RWPE2 (cell line): ENCODE results near the gene SKP2.

Source experiments
- ATAC-seq: fragments of 200-7000 bp; cut with Tn5 transposase; 3 replicates; pipeline ENCODE4 v1.9.1; 2021; ENCODE audit warnings: low read depth
- DNase-seq: peaks from one replicate; pipeline ENCODE4 v3.0.0-alpha.2; 2020; ENCODE audit warnings: low spot score
- H3K27ac ChIP-seq: fragments of 450-650 bp; 2 replicates; pipeline ENCODE4 v1.5.1; 2017; ENCODE audit warnings: mild to moderate bottlenecking; ENCODE audit not compliant: poor library complexity, severe bottlenecking
- H3K27me3 ChIP-seq: fragments of 250-450 bp; sonication (Bioruptor Pico); 2 replicates; pipeline ENCODE4 v1.5.1; 2021; ENCODE audit warnings: mild to moderate bottlenecking, moderate library complexity; ENCODE audit not compliant: insufficient read depth, poor library complexity, severe bottlenecking
- H3K36me3 ChIP-seq: fragments of 250-450 bp; sonication (Bioruptor Pico); 2 replicates; pipeline ENCODE4 v1.5.1; 2020; ENCODE audit warnings: low read depth, mild to moderate bottlenecking, moderate library complexity
- H3K4me1 ChIP-seq: fragments of 250-450 bp; sonication (Bioruptor Pico); 2 replicates; pipeline ENCODE4 v1.5.1; 2021; ENCODE audit warnings: mild to moderate bottlenecking, moderate library complexity; ENCODE audit not compliant: insufficient read depth, poor library complexity, severe bottlenecking
- H3K4me3 ChIP-seq: fragments of 250-450 bp; sonication (Bioruptor Pico); 2 replicates; pipeline ENCODE4 v1.5.1; 2021; ENCODE audit warnings: mild to moderate bottlenecking, moderate library complexity; ENCODE audit not compliant: severe bottlenecking
- H3K9me3 ChIP-seq: fragments of 250-450 bp; sonication (Bioruptor Pico); 2 replicates; pipeline ENCODE4 v1.5.1; 2021; ENCODE audit warnings: mild to moderate bottlenecking, moderate library complexity; ENCODE audit not compliant: severe bottlenecking
- TF ChIP-seq, protein P1 (sequence below): fragments of 450-650 bp; IDR thresholded peaks from one replicate; pipeline ENCODE4 v1.5.1; 2017; ENCODE audit warnings: mild to moderate bottlenecking, moderate library complexity; ENCODE audit not compliant: poor library complexity, severe bottlenecking

SKP2 gene

GRCh38 chr5:36156121-36156601 is 4.2 kb downstream of the SKP2 start:
- DNase-seq: peak; percentile 82
- peak; percentile 61 for ATAC-seq
- Histone ChIP-seq H3K4me1 (peaks cover 33% of the 10 kb centered on the region), H3K4me3 (no peak overlapping the region), H3K9me3 (no peaks in the 10 kb centered on the region), H3K36me3 (peaks cover 78% of the 10 kb centered on the region), H3K27ac (peak overlapping the region; percentile 86), H3K27me3 (no peaks in the 10 kb centered on the region)
- TF ChIP-seq, protein P1, sequence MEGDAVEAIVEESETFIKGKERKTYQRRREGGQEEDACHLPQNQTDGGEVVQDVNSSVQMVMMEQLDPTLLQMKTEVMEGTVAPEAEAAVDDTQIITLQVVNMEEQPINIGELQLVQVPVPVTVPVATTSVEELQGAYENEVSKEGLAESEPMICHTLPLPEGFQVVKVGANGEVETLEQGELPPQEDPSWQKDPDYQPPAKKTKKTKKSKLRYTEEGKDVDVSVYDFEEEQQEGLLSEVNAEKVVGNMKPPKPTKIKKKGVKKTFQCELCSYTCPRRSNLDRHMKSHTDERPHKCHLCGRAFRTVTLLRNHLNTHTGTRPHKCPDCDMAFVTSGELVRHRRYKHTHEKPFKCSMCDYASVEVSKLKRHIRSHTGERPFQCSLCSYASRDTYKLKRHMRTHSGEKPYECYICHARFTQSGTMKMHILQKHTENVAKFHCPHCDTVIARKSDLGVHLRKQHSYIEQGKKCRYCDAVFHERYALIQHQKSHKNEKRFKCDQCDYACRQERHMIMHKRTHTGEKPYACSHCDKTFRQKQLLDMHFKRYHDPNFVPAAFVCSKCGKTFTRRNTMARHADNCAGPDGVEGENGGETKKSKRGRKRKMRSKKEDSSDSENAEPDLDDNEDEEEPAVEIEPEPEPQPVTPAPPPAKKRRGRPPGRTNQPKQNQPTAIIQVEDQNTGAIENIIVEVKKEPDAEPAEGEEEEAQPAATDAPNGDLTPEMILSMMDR: no peak

DNA sequence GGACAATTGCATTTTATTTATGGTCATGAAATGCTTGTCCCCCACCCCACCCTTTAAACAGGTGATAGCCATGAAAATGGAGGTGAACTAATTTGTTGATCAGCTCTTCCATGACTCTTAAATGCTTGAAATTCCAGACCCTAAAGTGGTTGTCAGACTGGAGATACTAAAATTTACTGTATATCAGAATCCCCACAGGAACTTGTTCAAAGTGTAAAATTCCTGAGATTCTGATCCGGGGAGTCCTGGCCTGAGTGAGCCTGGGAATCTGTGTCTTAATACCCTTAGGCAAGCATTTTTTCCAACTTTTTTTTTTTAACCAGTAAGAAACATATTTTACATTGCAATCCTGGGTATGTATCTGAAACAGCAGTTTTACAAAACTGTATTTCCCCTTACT is 4.7 kb downstream of the SKP2 start:
- Histone ChIP-seq H3K4me3 (no peak overlapping the region), H3K27me3 (no peaks in the 10 kb centered on the region), H3K36me3 (peaks cover 83% of the 10 kb centered on the region), H3K27ac (peak overlapping the region; percentile 86), H3K9me3 (no peaks in the 10 kb centered on the region), H3K4me1 (peaks cover 37% of the 10 kb centered on the region)
- DNase-seq (no peak), ATAC-seq (no peak)
- TF ChIP-seq, protein P1: no peak

GRCh38 chr5:36158144-36158543 is 6.2 kb downstream of the SKP2 start:
- no peaks in the 10 kb centered on the region for H3K9me3 ChIP-seq
- TF ChIP-seq, protein P1: no peak
- ATAC-seq (no peak), DNase-seq (no peak)
- no peaks in the 10 kb centered on the region for H3K27me3 ChIP-seq
- H3K4me1 ChIP-seq: peaks cover 39% of the 10 kb centered on the region
- H3K4me3 ChIP-seq: no peak overlapping the region
- peaks cover 98% of the 10 kb centered on the region for H3K36me3 ChIP-seq
- H3K27ac ChIP-seq: no peak overlapping the region

GRCh38 chr5:36160617-36161016 is 8.7 kb downstream of the SKP2 start:
- H3K4me3 ChIP-seq: no peak overlapping the region
- ATAC-seq (no peak), DNase-seq (no peak)
- peak overlapping the region; percentile 42 for H3K27ac ChIP-seq
- TF ChIP-seq, protein P1: no peak
- peaks cover 98% of the 10 kb centered on the region for H3K36me3 ChIP-seq
- peaks cover 24% of the 10 kb centered on the region for H3K4me1 ChIP-seq
- no peaks in the 10 kb centered on the region for H3K9me3 ChIP-seq
- no peaks in the 10 kb centered on the region for H3K27me3 ChIP-seq

GRCh38 chr5:36161361-36161760 is 9.4 kb downstream of the SKP2 start:
- Histone ChIP-seq H3K4me3 (no peak overlapping the region), H3K4me1 (peaks cover 18% of the 10 kb centered on the region), H3K27ac (peak overlapping the region; percentile 42), H3K27me3 (no peaks in the 10 kb centered on the region), H3K9me3 (no peaks in the 10 kb centered on the region), H3K36me3 (peaks cover 100% of the 10 kb centered on the region)
- peak; percentile 30; the same call in 1 of the 3 replicates for ATAC-seq
- DNase-seq: no peak
- TF ChIP-seq, protein P1: no peak
